Endothelial cell of umbilical vein (primary cell): Measurements from ENCODE around the gene LAMTOR2. TPM values are rescaled to one million over a fixed set of nuclear protein-coding genes. Genes with fewer than 3 reads are reported as not detected.
A peak's percentile ranks its signal among the peaks of the same experiment; 100 is the strongest.

Source experiments
- Bru-seq: library from RNA; stranded (reverse); fragments of 400-500 nt; gene quantifications from one replicate; lab custom pipeline; 2021; lab: Mats Ljungman, UMichigan
- BruChase-seq, 2 experiments: library from RNA; stranded (reverse); fragments of 400-500 nt; gene quantifications; one replicate each; lab custom pipeline; 2021; lab: Mats Ljungman, UMichigan
- BruUV-seq: library from RNA; stranded (reverse); fragments of 400-500 nt; replicated peaks from 2 replicates; lab custom pipeline; 2021; lab: Mats Ljungman, UMichigan
- CTCF ChIA-PET: fragments of 300-600, 350-600 bp; sonication (Branson Sonifier 250); formaldehyde crosslinking; loops from one replicate; lab custom pipeline; 2021; ENCODE audit warnings: antibody characterized with exemption, inconsistent platforms; lab: Charles Lee
- POLR2A ChIA-PET: fragments of 300-600, 350-600 bp; sonication (Branson Sonifier 250); formaldehyde crosslinking; loops from one replicate; lab custom pipeline; 2021; ENCODE audit warnings: antibody characterized with exemption, inconsistent platforms; lab: Charles Lee
- DNase-seq: peaks from one replicate; pipeline ENCODE4 v3.0.0-alpha.2; 2011; ENCODE audit warnings: low read depth, low spot score
- FAIRE-seq: peaks from 2 replicates; lab custom pipeline; 2011; peaks lifted over from hg19 to GRCh38; lab: Jason Lieb, UNC
- H2AFZ ChIP-seq: 2 replicates; pipeline ENCODE4 v1.6.0; 2012; ENCODE audit warnings: low read depth, low read length, control low read depth, inconsistent platforms
- H3K27ac ChIP-seq: 2 replicates; pipeline ENCODE4 v1.5.1; 2011; ENCODE audit warnings: low read depth, mild to moderate bottlenecking, control low read depth, low read length, moderate library complexity; ENCODE audit not compliant: insufficient read depth
- H3K27me3 ChIP-seq, 2 experiments: 2 replicates each; pipeline versions ENCODE4 v1.6.0 to v1.6.1; 2011; ENCODE audit warnings: low read length in 2 of 2, mixed read lengths in 1 of 2; ENCODE audit not compliant: control insufficient read depth in 2 of 2, insufficient read depth in 2 of 2
- H3K36me3 ChIP-seq, 2 experiments: 2 replicates in 1 of 2; 3 replicates in 1 of 2; pipeline ENCODE4 v1.5.1; 2011; ENCODE audit warnings: low read length in 2 of 2, mild to moderate bottlenecking in 1 of 2, moderate library complexity in 1 of 2; ENCODE audit not compliant: control insufficient read depth in 2 of 2, insufficient read depth in 2 of 2; ENCODE audit errors: extremely low read depth in 1 of 2
- H3K4me1 ChIP-seq: 3 replicates; pipeline ENCODE4 v1.5.1; 2011; ENCODE audit warnings: mild to moderate bottlenecking, low read length; ENCODE audit not compliant: control insufficient read depth, insufficient read depth; ENCODE audit errors: extremely low read depth
- H3K4me2 ChIP-seq: 2 replicates; pipeline ENCODE4 v1.6.1; 2011; ENCODE audit warnings: low read length, control low read depth, mixed read lengths; ENCODE audit not compliant: insufficient read depth
- H3K4me3 ChIP-seq, 3 experiments: fragments of 200-600 bp in 1 of 3; sonication (generic), shearing (Covaris generic) in 1 of 3; replicated peaks in 1 of 3; 2 replicates each; pipeline ENCODE4 v1.5.1; 2011 to 2016; ENCODE audit warnings: control low read depth in 3 of 3, low read length in 3 of 3, mild to moderate bottlenecking in 2 of 3, inconsistent platforms in 1 of 3, low read depth in 1 of 3, moderate library complexity in 1 of 3; ENCODE audit not compliant: insufficient read depth in 1 of 3
- H3K79me2 ChIP-seq: 2 replicates; pipeline ENCODE4 v1.6.0; 2012; ENCODE audit warnings: low read length, inconsistent platforms; ENCODE audit not compliant: control insufficient read depth, insufficient read depth
- H3K9ac ChIP-seq: replicated peaks from 2 replicates; pipeline ENCODE3; 2011; ENCODE audit warnings: low read length, control low read depth; ENCODE audit not compliant: insufficient read depth; ENCODE audit errors: extremely low read depth
- H3K9me1 ChIP-seq: replicated peaks from 3 replicates; pipeline ENCODE4 v1.6.0; 2011; ENCODE audit warnings: mild to moderate bottlenecking, low read length; ENCODE audit not compliant: control insufficient read depth, insufficient read depth; ENCODE audit errors: extremely low read depth
- H3K9me3 ChIP-seq: replicated peaks from 2 replicates; pipeline ENCODE4 v1.5.1; 2012; ENCODE audit warnings: low read length, inconsistent platforms; ENCODE audit not compliant: control insufficient read depth, insufficient read depth
- H4K20me1 ChIP-seq: replicated peaks from 2 replicates; pipeline ENCODE3; 2011; ENCODE audit warnings: mild to moderate bottlenecking, low read length; ENCODE audit not compliant: control insufficient read depth, insufficient read depth; ENCODE audit errors: extremely low read depth
- CTCF ChIP-seq, 2 donors: IDR thresholded peaks; 1 replicate in 1 of 2; 2 replicates in 1 of 2; pipeline ENCODE4 v1.5.1; 2011; ENCODE audit warnings: low read length in 2 of 2, mild to moderate bottlenecking in 2 of 2, moderate library complexity in 2 of 2, control low read depth in 1 of 2, inconsistent platforms in 1 of 2, low read depth in 1 of 2; ENCODE audit not compliant: insufficient read depth in 1 of 2; ENCODE audit errors: extremely low read depth in 1 of 2
- EZH2 ChIP-seq: IDR thresholded peaks from 2 replicates; pipeline ENCODE4 v1.6.1; 2012; ENCODE audit warnings: borderline replicate concordance, low read depth, mild to moderate bottlenecking, moderate library complexity, low read length, inconsistent platforms; ENCODE audit not compliant: severe bottlenecking
- FOS ChIP-seq: IDR thresholded peaks from 2 replicates; pipeline ENCODE4 v1.6.1; 2011; ENCODE audit warnings: mild to moderate bottlenecking, low read length, moderate library complexity, borderline replicate concordance; ENCODE audit not compliant: insufficient read depth
- GATA2 ChIP-seq: IDR thresholded peaks from 2 replicates; pipeline ENCODE4 v1.7.0; 2011; ENCODE audit warnings: low read depth, mild to moderate bottlenecking, moderate library complexity, mixed read lengths, low read length; ENCODE audit not compliant: insufficient read length, insufficient read depth
- JUN ChIP-seq: IDR thresholded peaks from 2 replicates; pipeline ENCODE4 v1.6.1; 2011; ENCODE audit warnings: borderline replicate concordance, low read depth; ENCODE audit not compliant: insufficient read length, insufficient read depth
- MAX ChIP-seq: IDR thresholded peaks from 2 replicates; pipeline ENCODE4 v1.6.1; 2011; ENCODE audit not compliant: insufficient read depth, insufficient read length
- MYC ChIP-seq: IDR thresholded peaks from one replicate; pipeline ENCODE4 v1.6.1; 2011; ENCODE audit warnings: mild to moderate bottlenecking, low read depth, low read length
- POLR2A ChIP-seq: IDR thresholded peaks from 2 replicates; pipeline ENCODE4 v1.6.1; 2012; ENCODE audit warnings: low read depth, mild to moderate bottlenecking, control low read depth, low read length
- POLR2AphosphoS5 ChIP-seq: IDR thresholded peaks from 2 replicates; pipeline ENCODE4 v1.6.1; 2012; ENCODE audit warnings: low read depth, mild to moderate bottlenecking, control low read depth, low read length, moderate library complexity; ENCODE audit not compliant: insufficient read depth
- dilution Hi-C: fragments of 300-500 bp; cut with MboI; formaldehyde crosslinking; loops from one replicate; pipeline ENCODE4 v1.15.0; 2019; ENCODE audit warnings: low sequenced_read_pairs; ENCODE audit not compliant: extremely low pct_ligation_motif_present
- intact Hi-C: fragments of 100-400 bp; cut with micrococcal nuclease; formaldehyde crosslinking; loops from one replicate; pipeline ENCODE4 v1.10.0; 2022
- long read RNA-seq: library from polyadenylated mRNA; stranded (forward); transcript quantifications from one replicate; pipeline ENCODE4 v2.0.0, GENCODE V29; 2021
- polyA minus RNA-seq, 3 experiments: library from RNA; depleted of rRNA, polyadenylated mRNA; stranded (reverse); fragments of >200 nt; gene quantifications; 1 replicate in 1 of 3; 2 replicates in 2 of 3; pipeline ENCODE4 v1.2.3, GENCODE V29; 2011
- polyA plus RNA-seq, 4 experiments: library from polyadenylated mRNA; depleted of rRNA in 3 of 4; stranded (reverse) in 3 of 4; unstranded in 1 of 4; fragments of >200 nt; gene quantifications; 2 replicates each; pipeline versions ENCODE4 v1.2.1 to v1.2.3, GENCODE V29; 2011 to 2012; ENCODE audit warnings: missing spikeins in 1 of 4
- total RNA-seq: library from RNA; stranded (reverse); gene quantifications from 2 replicates; pipeline ENCODE4 v1.2.3, GENCODE V29; 2021

LAMTOR2 gene
- total RNA-seq: 77.7 and 80.3 TPM in 2 replicates
- 136 and 145 TPM in 2 replicates for polyA plus RNA-seq
- 127 and 134 TPM in 2 replicates for polyA plus RNA-seq (2011; cell fraction: cytosol; rRNA removed)
- 26.3 and 33.6 TPM in 2 replicates for polyA plus RNA-seq (2011; cell fraction: nucleus; rRNA removed)
- 80.8 and 89.4 TPM in 2 replicates for polyA plus RNA-seq (2012)
- 34.9 and 36.8 TPM in 2 replicates for polyA minus RNA-seq
- polyA minus RNA-seq (2011; cell fraction: cytosol; rRNA and poly(A)+ RNA removed): 31.1 TPM
- 5.2 and 7.0 TPM in 2 replicates for polyA minus RNA-seq (2011; cell fraction: nucleus; rRNA and poly(A)+ RNA removed)
- Bru-seq, nascent RNA: percentile 64 among the genes with signal in this experiment
- percentile 67 among the genes with signal in this experiment for BruChase-seq, experiment 1, labeled RNA remaining after a 6-hour chase
- percentile 62 among the genes with signal in this experiment for BruChase-seq, experiment 2, labeled RNA remaining after a 2-hour chase
- long read RNA-seq, transcript LAMTOR2-203 (4 exons, 655 nt): major isoform, 408 of 450 reads
- long read RNA-seq, transcript LAMTOR2-202 (3 exons, 521 nt): minor isoform, 6 of 450 reads
- long read RNA-seq, transcript LAMTOR2-205 (3 exons, 623 nt): minor isoform, 8 of 450 reads
- long read RNA-seq, partial matches to known transcripts: 17 of 450 reads
- long read RNA-seq, other reads (novel, unspliced or antisense): 8 of 450 reads

GRCh38 chr1:156054500-156055280 is at the start of gene LAMTOR2:
LAMTOR2 (plus strand) TSS chr1:156054782; CDS start chr1:156054890, 108 bp downstream.
- no peaks in the 10 kb centered on the region for H4K20me1 ChIP-seq
- no TSS peak for BruUV-seq
- FAIRE-seq: peak; percentile 97
- H3K79me2 ChIP-seq: peaks cover 19% of the 10 kb centered on the region
- H3K4me3 ChIP-seq: peak within 1 kb of the TSS; percentile 57 to 78 (median 74)
- DNase-seq: peak; percentile 98
- peak within 1 kb of the TSS; percentile 97 for H3K4me2 ChIP-seq
- dilution Hi-C loops (no loop called here), intact Hi-C loops (loop anchor here (1.0 kb wide), 4 partner anchors 28 to 120 kb away; partner anchors contain the start of genes KHDC4 and MEX3A)
- peak within 1 kb of the TSS; percentile 80 for H2AFZ ChIP-seq
- CTCF ChIA-PET: interaction anchor here (1.0 to 1.8 kb wide), 2 partner anchors 10 kb away, joined by 5 to 6 read pairs; no protein-coding TSS in a partner anchor
- POLR2A ChIA-PET: no interaction called here
- no peaks in the 10 kb centered on the region for H3K9me1 ChIP-seq
- H3K9me3 ChIP-seq: no peaks in the 10 kb centered on the region
- peaks cover 15% of the 10 kb centered on the region for H3K4me1 ChIP-seq
- H3K36me3 ChIP-seq: peaks cover 0 to 3% of the 10 kb centered on the region in 2 experiments
- H3K27ac ChIP-seq: peak within 1 kb of the TSS; percentile 95
- no peaks in the 10 kb centered on the region for H3K27me3 ChIP-seq
- peak; percentile 78 for TF ChIP-seq POLR2A
- TF ChIP-seq POLR2AphosphoS5: peak; percentile 43
- TF ChIP-seq FOS: no peak
- peak; percentile 75 for TF ChIP-seq MAX
- TF ChIP-seq MYC: peak; percentile 99
- no peak for TF ChIP-seq JUN
- no peak for TF ChIP-seq CTCF (IDR thresholded peaks at IDR 0.05; ENCODE audit: extremely low read depth in 1 of 2, insufficient read depth in 1 of 2, low read depth in 1 of 2, low read length in 2 of 2)
- TF ChIP-seq EZH2: no peak
- TF ChIP-seq GATA2: no peak
- H3K9ac ChIP-seq: peak within 1 kb of the TSS; percentile 94
